CD14-positive monocyte (primary cell): ENCODE data around the gene MYL11. TPM values are rescaled to one million over a fixed set of nuclear protein-coding genes. Genes with fewer than 3 reads are reported as not detected.

Experiments used
- DNase-seq, 3 donors: peaks; one replicate each; pipeline ENCODE4 v3.0.0-alpha.2; 2011 to 2022
- H2AFZ ChIP-seq: 2 replicates; pipeline ENCODE4 v1.6.0; 2012; ENCODE audit warnings: mild to moderate bottlenecking, low read depth, low read length, inconsistent platforms; ENCODE audit not compliant: insufficient read depth, poor library complexity, severe bottlenecking
- H3K27ac ChIP-seq, 2 donors: 1 replicate in 1 of 2; 2 replicates in 1 of 2; pipeline ENCODE4 v1.5.1; 2012 to 2013; ENCODE audit warnings: low read length in 2 of 2, control low read depth in 1 of 2, inconsistent platforms in 1 of 2, low read depth in 1 of 2, mild to moderate bottlenecking in 1 of 2
- H3K27me3 ChIP-seq, 2 donors: one replicate each; pipeline versions ENCODE4 v1.6.0 to v1.6.1; 2011 to 2013; ENCODE audit warnings: low read length in 2 of 2; ENCODE audit not compliant: control insufficient read depth in 2 of 2, insufficient read depth in 2 of 2
- H3K36me3 ChIP-seq, 2 donors: replicated peaks in 1 of 2; 1 replicate in 1 of 2; 2 replicates in 1 of 2; pipeline versions ENCODE4 v1.5.1 to v1.6.1; 2012 to 2013; ENCODE audit warnings: low read length in 2 of 2, control low read depth in 1 of 2, inconsistent platforms in 1 of 2, mild to moderate bottlenecking in 1 of 2; ENCODE audit not compliant: insufficient read depth in 2 of 2, control insufficient read depth in 1 of 2
- H3K4me1 ChIP-seq, 2 donors: 1 replicate in 1 of 2; 2 replicates in 1 of 2; pipeline versions ENCODE4 v1.5.1 to v1.6.1; 2012 to 2013; ENCODE audit warnings: low read length in 2 of 2, control low read depth in 1 of 2, inconsistent platforms in 1 of 2, mild to moderate bottlenecking in 1 of 2, moderate library complexity in 1 of 2; ENCODE audit not compliant: insufficient read depth in 2 of 2, control insufficient read depth in 1 of 2
- H3K4me2 ChIP-seq: replicated peaks from 2 replicates; pipeline ENCODE3; 2012; ENCODE audit warnings: low read length, moderate library complexity, mild to moderate bottlenecking; ENCODE audit not compliant: poor library complexity, severe bottlenecking; ENCODE audit errors: extremely low read depth
- H3K4me3 ChIP-seq, 3 experiments: fragments of 200-600 bp in 1 of 3; sonication (generic) in 1 of 3; replicated peaks in 1 of 3; 1 replicate in 2 of 3; 2 replicates in 1 of 3; pipeline ENCODE4 v1.5.1; 2011 to 2013; ENCODE audit warnings: low read length in 3 of 3, mild to moderate bottlenecking in 3 of 3, control low read depth in 2 of 3, low read depth in 2 of 3, inconsistent platforms in 1 of 3, moderate library complexity in 1 of 3
- H3K79me2 ChIP-seq: 2 replicates; pipeline ENCODE4 v1.6.0; 2012; ENCODE audit warnings: mild to moderate bottlenecking, control low read depth, inconsistent platforms, low read length, moderate library complexity; ENCODE audit not compliant: insufficient read depth
- H3K9ac ChIP-seq: 2 replicates; pipeline ENCODE4 v1.6.0; 2017; ENCODE audit warnings: low read length, mild to moderate bottlenecking; ENCODE audit not compliant: insufficient read depth, poor library complexity, severe bottlenecking
- H3K9me3 ChIP-seq, 2 donors: replicated peaks in 1 of 2; 1 replicate in 1 of 2; 2 replicates in 1 of 2; pipeline versions ENCODE4 v1.5.1 to v1.6.1; 2012 to 2013; ENCODE audit warnings: low read length in 2 of 2, control low read depth in 1 of 2; ENCODE audit not compliant: control insufficient read depth in 1 of 2, insufficient read depth in 1 of 2
- H4K20me1 ChIP-seq: 2 replicates; pipeline ENCODE4 v1.6.0; 2012; ENCODE audit warnings: mild to moderate bottlenecking, low read length, control low read depth, moderate library complexity; ENCODE audit not compliant: insufficient read depth
- H3K27ac Mint-ChIP-seq, 7 donors: one replicate each; pipeline ENCODE4 v1.8.0; 2020; ENCODE audit warnings: mild to moderate bottlenecking in 7 of 7, mixed read lengths in 7 of 7, moderate library complexity in 6 of 7, inconsistent platforms in 2 of 7
- H3K27me3 Mint-ChIP-seq, 3 donors: one replicate each; pipeline ENCODE4 v1.8.0; 2021 to 2022; ENCODE audit warnings: low read depth in 3 of 3, mild to moderate bottlenecking in 3 of 3, mixed read lengths in 3 of 3, moderate library complexity in 3 of 3, inconsistent platforms in 1 of 3
- H3K36me3 Mint-ChIP-seq, 2 donors: one replicate each; pipeline ENCODE4 v1.8.0; 2020; ENCODE audit warnings: mixed read lengths in 2 of 2, inconsistent platforms in 1 of 2, mild to moderate bottlenecking in 1 of 2
- H3K4me1 Mint-ChIP-seq: one replicate; pipeline ENCODE4 v1.8.0; 2020; ENCODE audit warnings: mild to moderate bottlenecking, mixed read lengths
- H3K4me3 Mint-ChIP-seq, 2 donors: one replicate each; pipeline ENCODE4 v1.8.0; 2020; ENCODE audit warnings: mild to moderate bottlenecking in 2 of 2, mixed read lengths in 2 of 2, moderate library complexity in 1 of 2
- H3K9me3 Mint-ChIP-seq, 7 donors: one replicate each; pipeline ENCODE4 v1.8.0; 2020 to 2022; ENCODE audit warnings: mixed read lengths in 7 of 7, mild to moderate bottlenecking in 6 of 7, moderate library complexity in 6 of 7, inconsistent platforms in 2 of 7
- CTCF ChIP-seq: fragments of 200-600 bp; IDR thresholded peaks from one replicate; pipeline ENCODE4 v1.8.0; 2022; ENCODE audit warnings: antibody characterized with exemption, mild to moderate bottlenecking
- WGBS: methylation state at CpG from one replicate; pipeline ENCODE4 v1.1.5; 2013; ENCODE audit warnings: missing lambda C conversion rate; ENCODE audit not compliant: insufficient coverage; 5-methylcytosine and 5-hydroxymethylcytosine counted together
- intact Hi-C, 2 donors: fragments of 100-400 bp; cut with micrococcal nuclease; formaldehyde crosslinking; loops; one replicate each; pipeline versions ENCODE4 v1.15.0 to v1.15.1; 2023
- polyA plus RNA-seq, 3 donors: library from polyadenylated mRNA; depleted of rRNA in 1 of 3; unstranded in 2 of 3; stranded (reverse) in 1 of 3; fragments of 300-500 nt in 2 of 3; fragments of >200 nt in 1 of 3; fragmentation: Illumina TruSeq in 2 of 3; gene quantifications; 1 replicate in 2 of 3; 2 replicates in 1 of 3; pipeline ENCODE4 v1.2.3, GENCODE V29; 2012 to 2021

Gene MYL11
- polyA plus RNA-seq, 3 donors, result 1.6 to 1.9 TPM; not detected in 1

- no peaks in the 10 kb centered on the region for H3K27me3 ChIP-seq
- Mint-ChIP-seq H3K9me3 (no peaks in the 10 kb centered on the region), H3K27ac (peak overlapping the region; percentile 88 to 100 (median 98)), H3K4me3 (peak overlapping the region; percentile 97 to 99), H3K27me3 (peaks cover 0 to 1% (median 0%) of the 10 kb centered on the region in 3 donors), H3K36me3 (peaks cover 60 to 72% of the 10 kb centered on the region in 2 donors), H3K4me1 (peaks cover 32% of the 10 kb centered on the region)
- no peak overlapping the region for H2AFZ ChIP-seq
- DNase-seq, result peak in 1 of 3 donors; percentile 5
- H3K4me3 ChIP-seq, result peak overlapping the region in 2 of 3 experiments; percentile 96 to 100
- H3K4me2 ChIP-seq, result peak overlapping the region; percentile 100
- intact Hi-C loops, result loop anchor here in 1 of 2 donors (10.0 kb wide), 1 partner anchor 48 kb away; the partner anchor contains the start of gene ZNF771
- no peak for TF ChIP-seq CTCF
- peaks cover 67 to 73% of the 10 kb centered on the region in 2 donors for H3K36me3 ChIP-seq
- H3K9me3 ChIP-seq, result no peaks in the 10 kb centered on the region
- peaks cover 26 to 36% of the 10 kb centered on the region in 2 donors for H3K4me1 ChIP-seq
- peaks cover 82% of the 10 kb centered on the region for H4K20me1 ChIP-seq
- H3K27ac ChIP-seq, result peak overlapping the region; percentile 94 to 99
- WGBS, result 77% methylated on average over 6 of the region's 12 CpGs
- peaks cover 72% of the 10 kb centered on the region for H3K79me2 ChIP-seq
- H3K9ac ChIP-seq, result no peak overlapping the region
Observed at GRCh38 chr16:30356401-30357084, 18.1 kb upstream of the MYL11 start.

GRCh38 chr16:30357085-30357714 lies 17.4 kb upstream of the MYL11 start:
- intact Hi-C loops, result loop anchor here in 1 of 2 donors (10.0 kb wide), 1 partner anchor 48 kb away; the partner anchor contains the start of gene ZNF771
- no peaks in the 10 kb centered on the region for H3K9me3 ChIP-seq
- H3K27me3 Mint-ChIP-seq, result peaks cover 0 to 1% (median 0%) of the 10 kb centered on the region in 3 donors
- H3K27ac ChIP-seq, result peak overlapping the region in 1 of 2 donors; percentile 99
- no peaks in the 10 kb centered on the region for H3K27me3 ChIP-seq
- H3K4me2 ChIP-seq, result peak overlapping the region; percentile 100
- H2AFZ ChIP-seq, result no peak overlapping the region
- peaks cover 32% of the 10 kb centered on the region for H3K4me1 Mint-ChIP-seq
- peak overlapping the region; percentile 52 to 88 (median 76) for H3K27ac Mint-ChIP-seq
- H3K79me2 ChIP-seq, result peaks cover 72% of the 10 kb centered on the region
- H3K4me3 ChIP-seq, result peak overlapping the region in 1 of 3 experiments; percentile 100
- H4K20me1 ChIP-seq, result peaks cover 79% of the 10 kb centered on the region
- H3K4me1 ChIP-seq, result peaks cover 26 to 36% of the 10 kb centered on the region in 2 donors
- H3K36me3 ChIP-seq, result peaks cover 64 to 70% of the 10 kb centered on the region in 2 donors
- 89% methylated on average over 1 of the region's 5 CpGs for WGBS
- H3K36me3 Mint-ChIP-seq, result peaks cover 57 to 70% of the 10 kb centered on the region in 2 donors
- no peak overlapping the region for H3K4me3 Mint-ChIP-seq
- no peak for DNase-seq
- no peak overlapping the region for H3K9ac ChIP-seq
- no peaks in the 10 kb centered on the region for H3K9me3 Mint-ChIP-seq
- TF ChIP-seq CTCF, result no peak
